NCI-H2081 (cell line): ENCODE measurements around the gene TMCC1.
A peak's percentile ranks its signal among the peaks of the same experiment; 100 is the strongest.
"Not testable (repeated sequence)": the region's sequence is repeated elsewhere in the genome, so short reads cannot be mapped to it uniquely, and the experiment has no call there.

Experiments
- DNase-seq, 2 experiments: peaks; one replicate each; lab custom pipeline; 2025; lab: John Stamatoyannopoulos, UW

TMCC1 gene

DNA sequence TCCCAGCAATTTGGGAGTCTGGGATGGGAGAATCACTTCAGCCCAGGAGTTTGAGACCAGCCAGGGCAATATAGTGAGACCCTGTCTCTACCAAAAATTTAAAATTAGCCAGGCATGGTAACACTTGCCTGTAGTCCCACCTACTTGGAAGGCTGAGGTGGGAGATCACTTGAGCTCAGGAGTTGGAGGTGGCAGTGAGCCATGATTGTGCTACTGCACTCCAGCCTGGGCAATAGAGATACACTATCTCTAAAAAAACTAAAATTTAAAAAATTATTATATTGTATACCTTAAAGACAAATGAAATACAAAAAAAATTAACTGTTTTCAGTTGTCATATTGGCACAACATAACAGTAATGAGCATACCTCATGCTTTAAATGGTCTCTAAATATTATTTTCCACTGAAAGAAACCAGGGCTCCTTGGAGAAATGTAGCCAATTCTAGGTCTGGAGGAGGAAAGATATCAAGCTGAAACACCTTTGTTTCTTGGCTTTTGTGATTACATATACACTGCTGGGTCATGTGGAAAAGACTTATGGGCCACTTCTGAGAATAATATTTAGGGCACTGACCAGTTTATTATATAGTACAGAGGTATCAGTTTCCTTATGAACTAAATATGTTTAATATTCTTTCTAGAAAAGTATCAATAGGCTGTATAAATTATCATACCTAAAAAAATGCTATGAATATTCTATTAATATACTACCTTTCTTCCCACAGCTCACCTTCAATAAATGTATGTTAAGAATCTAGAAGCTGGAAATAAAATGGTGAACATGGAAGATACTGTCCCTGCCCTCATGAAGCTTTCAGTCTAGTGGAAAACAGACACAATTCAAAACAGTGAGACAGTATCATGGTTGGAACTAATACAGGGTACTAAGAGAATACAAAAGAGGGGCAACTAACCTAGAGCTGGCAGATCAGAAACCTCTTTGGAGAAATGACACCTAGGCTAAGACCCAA, 119.5 kb downstream of the TMCC1 start:
- no peak for DNase-seq

DNA sequence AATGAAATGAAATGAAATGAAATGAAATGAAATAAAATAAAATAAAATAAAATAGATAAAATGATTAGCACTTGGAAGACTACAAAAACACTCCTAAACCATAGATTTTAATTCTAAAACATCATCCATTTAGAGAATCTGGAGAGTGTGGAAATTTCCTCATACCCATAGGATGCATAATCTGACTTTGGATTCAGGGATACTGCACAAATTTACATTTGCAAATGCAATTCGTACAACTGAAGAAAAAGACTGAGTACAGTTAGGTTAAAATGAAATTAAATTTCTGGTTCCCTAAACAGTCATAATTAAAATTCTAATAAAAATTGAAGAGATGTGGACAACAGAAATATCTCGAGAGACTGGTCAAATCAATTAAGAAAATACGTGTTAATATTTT, 122.9 kb downstream of the TMCC1 start:
- no peak for DNase-seq

DNA sequence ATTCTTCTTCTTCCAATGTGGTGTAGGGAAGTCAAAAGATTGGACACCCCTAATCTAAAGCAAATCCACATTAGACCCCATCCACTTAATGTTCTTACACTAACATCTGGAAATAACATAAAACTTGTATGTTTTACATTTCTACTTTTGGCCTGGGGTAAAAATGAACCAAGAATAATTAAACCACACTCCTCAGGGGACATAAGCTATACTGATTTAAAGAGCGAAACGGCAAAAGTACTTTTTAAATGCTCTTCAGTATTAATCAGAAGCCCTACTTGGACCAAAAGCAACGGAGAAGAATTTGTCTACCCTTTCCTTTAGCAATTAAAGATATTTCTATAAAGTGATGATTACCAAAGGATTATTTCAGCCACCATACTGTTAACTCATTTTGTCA, 123.9 kb downstream of the TMCC1 start:
- no peak for DNase-seq

DNA sequence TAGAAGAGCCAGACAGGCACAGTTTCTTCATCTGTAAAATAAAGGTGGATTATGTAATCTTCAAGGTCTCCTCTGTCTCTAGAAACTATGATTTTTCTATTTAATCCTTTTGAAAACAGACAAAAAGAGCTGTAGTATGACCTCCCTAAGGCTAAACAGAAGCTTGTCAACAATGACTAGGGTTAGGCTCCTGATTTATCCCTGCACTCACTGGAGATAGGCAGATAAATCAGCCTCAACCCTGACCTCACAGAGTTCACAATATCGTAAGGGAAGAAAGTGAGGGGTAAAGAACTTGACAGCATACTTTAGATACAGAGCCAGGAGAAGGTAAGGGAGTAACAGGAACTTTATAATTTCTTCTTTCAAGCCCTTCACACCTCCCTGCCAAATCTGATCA, 124.8 kb downstream of the TMCC1 start:
- DNase-seq = no peak

DNA sequence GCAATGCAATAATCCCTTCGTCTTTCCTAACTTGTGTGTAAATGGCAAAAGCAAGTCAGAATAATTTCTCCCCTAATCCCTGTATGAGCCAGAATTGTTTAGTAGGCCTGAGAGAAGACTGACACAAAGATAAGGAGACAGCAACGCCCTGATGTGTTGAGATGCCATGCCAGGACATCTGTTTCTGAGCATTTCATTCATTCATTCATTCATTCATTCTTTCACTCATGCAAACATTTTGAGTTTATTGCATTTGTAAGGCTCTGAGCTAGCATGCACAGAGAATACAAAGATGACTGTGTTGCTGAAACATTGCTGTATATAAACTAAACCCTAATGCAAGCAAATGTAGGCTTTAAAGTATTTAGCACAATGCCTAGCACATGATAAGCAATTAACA, 127.4 kb downstream of the TMCC1 start:
- DNase-seq = no peak

DNA sequence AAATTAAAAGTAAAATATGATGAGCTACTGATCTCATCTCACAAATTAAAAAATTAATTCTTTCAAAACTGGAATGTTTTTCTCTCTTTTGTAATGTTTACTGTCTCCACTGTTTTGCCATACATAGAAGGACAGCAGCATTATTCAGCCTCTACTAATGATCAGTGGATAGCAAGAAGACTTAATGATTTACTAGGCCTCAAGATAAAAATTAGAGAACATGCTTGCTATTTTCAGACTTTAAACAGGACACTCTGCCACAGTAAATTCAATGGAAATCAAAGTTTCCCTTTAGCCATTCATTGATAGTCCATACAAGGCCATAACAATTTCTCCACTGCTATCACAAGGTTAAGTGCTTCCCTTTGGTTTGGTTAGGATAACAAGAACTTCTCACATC, 129.4 kb downstream of the TMCC1 start:
- DNase-seq = no peak

DNA sequence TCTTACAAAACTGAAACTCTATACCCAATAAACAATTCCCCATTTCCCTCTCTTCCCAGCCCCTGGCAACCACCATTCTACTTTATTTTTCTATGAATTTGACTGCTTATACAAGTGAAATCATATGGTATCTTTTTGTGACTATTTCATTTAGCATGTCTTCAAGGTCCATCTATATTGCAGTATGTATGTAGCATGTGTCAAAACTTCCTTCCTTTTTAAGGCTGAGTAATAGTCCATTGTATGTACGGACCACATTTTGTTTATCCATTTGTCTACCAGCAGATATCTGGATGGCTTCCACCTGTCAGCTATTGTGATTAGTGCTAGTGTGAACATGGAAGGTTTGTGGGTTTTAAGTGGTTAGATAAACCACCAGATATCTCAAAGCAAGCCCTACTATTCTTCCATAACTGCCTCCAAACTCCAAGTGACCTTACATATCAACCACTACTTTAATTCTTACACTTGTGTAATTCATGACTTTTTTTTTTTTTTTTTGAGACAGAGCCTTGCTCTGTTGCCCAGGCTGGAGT, 134.7 kb downstream of the TMCC1 start:
- DNase-seq = no peak

DNA sequence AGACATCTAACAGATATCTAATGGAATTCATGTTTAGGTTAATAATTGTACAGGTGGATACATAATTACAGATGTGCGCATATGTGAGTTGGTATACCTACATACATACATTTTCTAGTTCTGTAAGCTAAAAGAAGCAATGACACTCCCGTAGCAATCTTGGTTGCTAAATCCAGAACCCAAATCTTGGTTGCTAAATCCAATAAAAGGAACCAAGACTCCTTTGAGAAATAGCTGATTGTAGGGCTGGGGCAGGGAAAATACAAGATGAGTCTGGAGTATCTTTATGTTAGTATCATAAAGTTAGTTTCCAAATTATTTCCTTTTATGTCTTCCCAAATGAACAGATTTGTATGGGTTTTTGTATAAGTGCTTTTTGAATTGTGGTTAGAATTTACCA, 135.2 kb downstream of the TMCC1 start:
- no peak for DNase-seq

DNA sequence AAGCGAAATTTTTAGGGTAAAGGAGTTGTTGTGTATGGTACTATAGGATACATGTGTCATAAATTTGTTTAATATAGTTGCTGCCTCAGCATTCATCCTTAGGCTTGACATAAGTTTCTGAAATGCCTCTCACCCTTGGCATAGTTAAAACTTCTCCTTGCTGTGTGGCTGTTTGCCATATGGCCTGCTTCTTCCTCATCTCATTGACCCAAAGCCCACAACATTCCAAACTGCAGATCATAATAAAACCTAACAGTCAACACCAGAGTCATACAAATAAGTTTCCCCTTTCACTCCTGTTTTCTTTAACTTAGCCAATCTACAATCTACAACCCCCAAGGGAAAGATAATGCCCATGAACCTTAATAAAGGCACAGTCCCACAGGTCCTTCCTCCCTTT, 136.6 kb downstream of the TMCC1 start:
- DNase-seq = no peak

DNA sequence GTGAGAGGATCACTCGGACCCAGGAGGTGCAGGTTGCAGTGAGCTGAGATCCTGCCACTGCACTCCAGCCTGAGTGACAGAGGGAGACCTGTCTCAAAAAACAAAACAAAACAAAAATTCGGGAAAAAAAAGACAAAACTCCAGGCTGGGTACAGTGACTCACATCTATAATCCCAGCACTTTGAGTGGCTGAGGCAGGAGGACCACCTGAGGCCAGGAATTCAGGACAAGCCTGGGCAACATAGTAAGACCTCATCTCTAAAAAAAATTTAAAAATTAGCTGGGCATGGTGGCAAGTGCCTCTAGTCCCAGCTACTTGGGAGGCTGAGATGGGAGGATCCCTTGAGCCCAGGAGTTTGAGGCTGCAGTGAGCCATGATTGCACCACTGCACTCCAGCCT, 142.4 kb downstream of the TMCC1 start:
- DNase-seq = not testable (repeated sequence)

DNA sequence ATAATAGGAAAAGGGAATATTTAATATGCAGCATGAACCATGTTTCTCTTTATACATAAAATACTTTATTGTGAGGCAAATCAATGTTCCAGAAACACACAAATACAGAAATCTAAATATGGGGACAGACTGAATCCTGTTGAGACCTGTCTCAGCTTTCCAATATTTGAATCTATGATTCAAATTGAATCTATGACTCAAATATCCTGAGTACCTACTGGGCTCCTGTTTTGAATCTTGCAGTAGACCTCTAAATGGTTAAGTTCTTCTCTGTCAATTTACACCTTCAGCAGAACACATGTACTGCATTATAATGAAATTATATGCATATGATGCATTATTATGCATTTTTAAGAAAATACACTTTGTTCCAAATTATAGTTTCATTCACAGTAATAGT, 143.8 kb downstream of the TMCC1 start:
- no peak for DNase-seq

DNA sequence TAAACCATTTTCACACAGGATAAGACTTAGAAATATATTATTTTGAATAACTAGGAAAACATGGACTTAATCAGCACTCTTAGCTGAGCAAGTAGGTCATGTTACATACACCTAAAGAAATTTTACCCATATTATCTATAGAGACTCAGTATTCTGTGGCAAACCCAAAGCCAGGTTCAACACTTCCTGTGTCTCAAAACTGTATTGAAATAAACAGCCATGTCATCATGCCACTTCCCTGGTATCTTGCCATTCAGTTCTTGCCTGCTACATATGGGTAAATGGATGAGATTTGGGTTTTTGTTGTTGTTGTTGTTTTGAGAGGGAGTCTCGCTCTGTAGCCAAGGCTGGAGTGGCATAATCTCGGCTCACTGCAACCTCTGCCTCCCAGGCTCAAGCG, 145.5 kb downstream of the TMCC1 start:
- no peak for DNase-seq

DNA sequence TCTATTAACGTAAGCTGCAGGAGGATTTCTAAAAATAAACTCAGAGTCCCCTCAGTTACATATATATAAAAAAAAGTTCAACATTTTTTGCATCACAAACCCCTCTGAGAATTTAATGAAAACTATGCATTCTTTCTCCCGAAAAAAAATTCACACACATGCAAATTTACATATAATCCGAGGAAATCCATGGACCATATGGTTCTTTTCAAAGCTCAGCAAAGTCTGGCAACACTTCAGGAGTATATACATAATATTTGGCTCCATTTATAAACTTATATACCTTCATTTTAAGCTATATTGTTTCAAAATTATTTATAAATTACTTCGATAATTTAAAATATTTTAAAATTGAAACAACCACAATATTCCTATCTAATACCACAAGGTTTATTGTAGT, 146.4 kb downstream of the TMCC1 start:
- no peak for DNase-seq

DNA sequence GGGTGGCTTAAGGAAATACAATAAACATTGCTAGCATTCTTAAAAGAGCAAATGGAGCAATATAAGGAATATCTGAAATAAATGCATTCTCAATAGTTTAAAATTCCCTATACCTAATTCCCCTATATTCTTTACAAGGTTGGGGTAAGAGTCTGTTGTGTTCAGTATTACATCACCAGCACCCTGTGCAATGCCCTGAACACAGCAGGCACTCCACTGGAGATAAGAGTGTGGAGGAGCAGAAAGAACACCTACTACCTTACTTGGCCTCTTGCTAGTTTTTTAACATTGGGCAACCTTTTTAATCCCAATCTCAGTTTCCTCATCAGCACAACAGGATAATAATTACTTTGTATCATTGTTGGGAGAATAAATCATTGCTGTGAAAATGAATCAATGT, 146.9 kb downstream of the TMCC1 start:
- DNase-seq = no peak

DNA sequence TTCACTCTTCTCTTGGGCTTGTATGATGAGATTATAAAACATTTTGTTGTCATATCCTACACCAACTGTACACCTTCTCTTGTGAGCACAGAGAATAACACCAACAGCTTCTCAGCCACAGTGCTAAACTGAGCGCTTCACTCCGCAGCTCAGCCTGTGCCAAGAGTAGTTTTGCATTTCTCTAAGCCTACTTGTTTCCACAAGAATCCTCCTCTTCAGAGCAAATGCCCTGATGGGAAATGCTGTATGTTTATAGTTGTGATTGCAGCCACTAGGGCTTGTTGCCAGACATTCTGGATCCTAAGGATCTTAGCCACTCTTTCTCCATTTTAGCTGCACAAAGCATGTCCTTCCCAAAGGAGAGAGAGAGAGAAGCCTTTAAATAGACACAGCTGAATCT, 148.3 kb downstream of the TMCC1 start:
- no peak for DNase-seq

DNA sequence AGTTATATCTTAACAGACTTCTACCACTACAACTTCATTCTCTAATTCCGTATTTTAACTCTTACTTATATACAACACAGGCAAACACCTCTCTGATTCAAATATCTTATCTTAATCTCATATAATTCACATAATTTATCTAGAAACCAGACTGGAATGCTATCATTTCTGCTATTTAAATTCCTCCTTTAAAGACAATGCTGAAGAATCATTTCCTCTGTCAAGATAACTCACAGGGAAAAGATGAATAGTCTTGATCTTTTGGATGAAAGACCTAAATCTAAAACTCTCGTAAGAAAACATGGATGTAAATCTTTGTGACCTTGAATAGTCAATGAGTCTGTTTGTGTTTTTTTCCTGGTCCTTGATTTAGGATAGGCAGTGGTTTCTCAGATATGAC, 151.7 kb downstream of the TMCC1 start:
- no peak for DNase-seq

DNA sequence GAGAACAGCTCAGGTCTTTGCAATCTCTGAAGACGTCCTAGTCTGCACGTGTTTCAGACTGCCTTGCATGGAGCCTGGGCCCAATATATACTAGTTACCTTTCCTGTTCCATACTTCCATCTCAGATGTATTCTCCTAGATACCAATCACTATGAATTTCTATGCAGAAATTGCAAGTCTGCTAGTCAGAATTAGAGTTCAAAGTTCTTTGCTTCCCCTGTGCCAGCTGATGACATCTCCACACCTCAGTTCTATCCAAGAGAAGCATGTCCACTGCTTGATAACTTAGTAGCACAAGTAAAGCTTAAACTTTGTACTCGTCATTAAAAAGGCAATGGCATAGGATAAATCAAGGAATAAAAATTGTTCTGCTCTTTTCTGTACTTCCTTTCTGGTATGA, 153.4 kb downstream of the TMCC1 start:
- no peak for DNase-seq

DNA sequence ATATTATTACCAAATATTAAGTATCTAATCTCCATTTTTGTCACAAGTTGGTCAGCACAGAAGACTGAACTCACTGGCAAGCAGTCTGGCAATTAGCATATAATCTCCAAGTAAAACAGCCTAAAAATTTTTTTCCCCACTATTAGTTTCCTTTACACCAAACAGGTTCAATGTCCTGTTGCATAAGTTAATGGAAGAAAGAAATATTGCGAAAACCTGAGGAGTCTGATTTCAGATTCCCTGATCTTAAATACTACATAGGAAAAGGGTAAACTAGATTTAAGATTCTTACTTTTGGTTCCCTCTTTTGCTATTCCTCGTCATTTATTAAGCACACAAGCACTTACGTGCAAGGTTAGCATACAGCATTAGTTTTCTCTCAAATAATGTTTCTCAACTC, 153.9 kb downstream of the TMCC1 start:
- DNase-seq = no peak

DNA sequence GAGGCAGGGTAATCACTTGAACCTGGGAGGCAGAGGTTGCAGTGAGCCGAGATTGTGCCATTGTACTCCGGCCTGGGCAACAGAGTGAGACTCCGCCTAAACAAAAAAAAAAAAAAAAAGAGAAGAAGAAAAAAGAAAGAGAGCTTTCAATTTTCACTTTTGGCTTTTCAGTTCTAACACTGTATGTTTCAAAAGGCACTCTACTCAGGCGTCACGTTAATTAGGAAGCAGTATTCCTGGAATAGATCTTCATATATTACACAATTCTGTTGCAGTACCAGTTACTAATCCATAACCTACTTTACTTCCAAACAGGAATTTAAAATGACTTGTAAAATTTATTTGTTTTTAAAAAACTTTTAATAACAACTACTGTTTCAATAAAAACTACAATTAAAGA, 155.3 kb downstream of the TMCC1 start:
- DNase-seq = no peak

DNA sequence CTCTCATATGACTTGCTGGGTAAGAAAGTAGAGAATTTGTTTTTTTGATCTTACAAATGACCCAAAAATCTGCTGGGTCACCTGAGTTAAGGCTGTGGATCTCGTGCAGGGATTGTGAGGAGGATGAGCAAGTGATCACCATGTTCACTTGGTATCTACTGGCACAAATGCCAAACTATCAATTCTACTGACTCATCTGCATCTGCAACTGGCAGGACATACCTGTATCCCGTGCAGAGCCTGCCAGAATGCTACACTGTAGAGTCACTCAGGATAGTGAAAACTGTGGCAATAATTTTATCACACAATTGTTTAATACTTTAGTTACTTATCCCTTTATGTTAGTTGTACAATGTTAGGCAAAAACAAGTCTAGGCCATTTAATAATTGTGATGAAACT, 157.4 kb downstream of the TMCC1 start:
- no peak for DNase-seq

DNA sequence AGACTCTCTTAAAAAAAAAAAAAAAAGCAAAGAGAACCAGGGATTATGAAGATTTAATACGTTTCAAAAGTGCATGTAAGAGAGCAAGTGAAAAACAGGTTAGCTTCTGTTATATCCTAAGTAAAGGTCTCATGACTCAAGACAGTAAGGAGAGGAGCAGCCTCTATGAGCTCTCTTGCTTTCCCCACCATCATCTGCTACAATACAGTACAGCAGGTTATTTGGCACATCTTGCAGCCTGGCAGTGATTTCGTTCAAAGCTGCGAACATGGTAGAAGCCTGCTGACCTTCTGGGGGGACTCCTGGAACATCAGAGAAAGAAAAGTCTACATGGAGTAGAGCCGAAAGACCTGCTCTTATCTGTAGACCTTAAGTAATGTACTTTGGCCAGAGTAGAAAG, 157.9 kb downstream of the TMCC1 start:
- no peak for DNase-seq

DNA sequence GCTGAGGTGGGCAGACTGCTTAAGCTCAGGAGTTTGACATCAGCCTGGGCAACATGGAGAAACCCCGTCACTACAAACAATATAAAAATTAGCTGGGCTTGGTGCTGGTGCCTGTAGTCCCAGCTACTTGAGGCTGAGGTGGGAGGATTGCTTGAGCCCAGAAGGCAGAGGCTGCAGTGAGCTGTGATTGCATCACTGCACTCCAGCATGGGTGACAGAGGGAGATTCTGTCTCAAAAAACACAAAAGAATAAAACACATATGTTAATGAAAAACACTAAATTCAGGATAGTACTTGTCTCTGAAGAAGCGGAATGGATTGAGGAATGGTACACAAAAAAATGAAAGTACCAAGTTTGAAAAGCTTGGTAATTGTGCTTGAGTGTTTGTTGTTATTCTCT, 159.1 kb downstream of the TMCC1 start:
- DNase-seq = no peak

DNA sequence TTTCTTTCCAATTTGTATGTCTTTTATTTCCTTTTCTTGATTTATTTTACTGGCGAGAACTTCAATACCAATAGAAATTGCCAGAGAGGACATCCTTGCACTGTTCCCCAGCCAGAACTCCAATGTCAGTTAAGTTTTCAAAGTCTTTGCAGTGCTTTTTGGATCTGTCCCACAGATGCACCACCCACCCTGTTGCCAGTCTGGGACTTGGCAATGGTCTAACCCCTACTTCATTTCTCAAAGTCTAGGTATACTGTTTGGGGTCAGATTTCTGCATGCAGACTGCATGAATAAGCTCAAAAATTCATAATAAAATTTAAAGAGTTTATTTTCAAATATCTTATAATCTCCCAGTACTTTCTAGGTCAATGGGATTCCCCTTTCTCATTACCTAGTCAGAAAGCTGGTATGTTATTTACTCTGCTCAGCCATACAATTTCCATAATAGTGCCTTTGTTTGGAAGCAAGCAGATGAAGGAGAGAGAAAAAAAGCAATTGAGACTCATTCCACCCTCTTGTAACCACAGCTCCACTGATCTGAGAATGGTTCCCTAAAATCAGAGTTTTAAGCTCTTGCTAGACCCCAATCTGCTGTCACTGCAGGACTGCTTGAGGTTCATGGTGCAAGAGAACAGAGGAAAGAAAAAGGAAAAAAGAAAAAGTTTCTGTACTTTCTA, 161.2 kb downstream of the TMCC1 start:
- peak; percentile 7 to 9 for DNase-seq
